ENCODE results near the gene ANO7. TPM values are rescaled to one million over a fixed set of nuclear protein-coding genes. Genes with fewer than 3 reads are reported as not detected.

ANO7 gene
- total and polyA plus RNA-seq, 2 donors (not counting 1 experiment from before 2014, with no cell fraction given): 0.64 to 1.8 TPM

GRCh38 chr2:241230435-241230834 is 42.0 kb downstream of the ANO7 start:
- ChIA-PET POLR2A (no interaction called here), CTCF (no interaction called here)
- Mint-ChIP-seq H3K27ac (no peak overlapping the region), H3K4me3 (no peak overlapping the region), H3K27me3 (no peaks in the 10 kb centered on the region), H3K4me1 (no peaks in the 10 kb centered on the region), H3K9me3 (ENCODE audit: insufficient read depth) (no peaks in the 10 kb centered on the region)
- intact Hi-C loops (cut with micrococcal nuclease): no loop called here
- no peak overlapping the region for H3K4me2 ChIP-seq (replicated peaks; ENCODE audit: low read depth, low read length, poor library complexity, severe bottlenecking)
- no peak overlapping the region for H3K4me3 ChIP-seq (ENCODE audit: control extremely low read depth in 1 of 5, extremely low read depth in 1 of 5, insufficient read depth in 1 of 5, low read depth in 2 of 5, low read length in 4 of 5)
- TF ChIP-seq, protein P1, sequence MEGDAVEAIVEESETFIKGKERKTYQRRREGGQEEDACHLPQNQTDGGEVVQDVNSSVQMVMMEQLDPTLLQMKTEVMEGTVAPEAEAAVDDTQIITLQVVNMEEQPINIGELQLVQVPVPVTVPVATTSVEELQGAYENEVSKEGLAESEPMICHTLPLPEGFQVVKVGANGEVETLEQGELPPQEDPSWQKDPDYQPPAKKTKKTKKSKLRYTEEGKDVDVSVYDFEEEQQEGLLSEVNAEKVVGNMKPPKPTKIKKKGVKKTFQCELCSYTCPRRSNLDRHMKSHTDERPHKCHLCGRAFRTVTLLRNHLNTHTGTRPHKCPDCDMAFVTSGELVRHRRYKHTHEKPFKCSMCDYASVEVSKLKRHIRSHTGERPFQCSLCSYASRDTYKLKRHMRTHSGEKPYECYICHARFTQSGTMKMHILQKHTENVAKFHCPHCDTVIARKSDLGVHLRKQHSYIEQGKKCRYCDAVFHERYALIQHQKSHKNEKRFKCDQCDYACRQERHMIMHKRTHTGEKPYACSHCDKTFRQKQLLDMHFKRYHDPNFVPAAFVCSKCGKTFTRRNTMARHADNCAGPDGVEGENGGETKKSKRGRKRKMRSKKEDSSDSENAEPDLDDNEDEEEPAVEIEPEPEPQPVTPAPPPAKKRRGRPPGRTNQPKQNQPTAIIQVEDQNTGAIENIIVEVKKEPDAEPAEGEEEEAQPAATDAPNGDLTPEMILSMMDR (IDR thresholded peaks at IDR 0.05): no peak
- no peak for TF ChIP-seq EZH2 (IDR thresholded peaks at IDR 0.05; ENCODE audit: borderline replicate concordance, insufficient read depth, low read depth, low read length, poor library complexity, severe bottlenecking)
- 95% methylated on average over 19 of the region's 19 CpGs for WGBS (ENCODE audit: insufficient coverage)
- no peak overlapping the region for H2AFZ ChIP-seq (ENCODE audit: insufficient read depth, low read depth, low read length, poor library complexity, severe bottlenecking)
- peaks cover 2 to 64% of the 10 kb centered on the region in 2 experiments for H3K36me3 ChIP-seq (replicated peaks in 1 of 2; ENCODE audit: control extremely low read depth in 1 of 2, control insufficient read depth in 1 of 2, extremely low read depth in 1 of 2, insufficient read depth in 2 of 2, low read length in 1 of 2)
- DNase-seq (no peak), ATAC-seq (ENCODE audit: low read depth) (no peak)
- H3K4me1 ChIP-seq (ENCODE audit: control insufficient read depth in 2 of 2, insufficient read depth in 2 of 2, low read length in 2 of 2): no peaks in the 10 kb centered on the region
- no peaks in the 10 kb centered on the region for H3K79me2 ChIP-seq (ENCODE audit: control insufficient read depth, insufficient read depth, low read length)
- H3K9me3 ChIP-seq (ENCODE audit: control extremely low read depth in 1 of 3, control insufficient read depth in 2 of 3, insufficient read depth in 1 of 3, low read length in 2 of 3): no peaks in the 10 kb centered on the region
- H3K27me3 ChIP-seq (replicated peaks in 1 of 4; ENCODE audit: control extremely low read depth in 1 of 4, control insufficient read depth in 3 of 4, insufficient read depth in 4 of 4, low read length in 3 of 4): no peaks in the 10 kb centered on the region
- H4K20me1 ChIP-seq (ENCODE audit: control insufficient read depth, insufficient read depth, low read length, poor library complexity, severe bottlenecking): no peaks in the 10 kb centered on the region
- no peak overlapping the region for H3K9ac ChIP-seq (ENCODE audit: low read length)
- H3K27ac ChIP-seq (ENCODE audit: low read length in 2 of 2): no peak overlapping the region

DNA sequence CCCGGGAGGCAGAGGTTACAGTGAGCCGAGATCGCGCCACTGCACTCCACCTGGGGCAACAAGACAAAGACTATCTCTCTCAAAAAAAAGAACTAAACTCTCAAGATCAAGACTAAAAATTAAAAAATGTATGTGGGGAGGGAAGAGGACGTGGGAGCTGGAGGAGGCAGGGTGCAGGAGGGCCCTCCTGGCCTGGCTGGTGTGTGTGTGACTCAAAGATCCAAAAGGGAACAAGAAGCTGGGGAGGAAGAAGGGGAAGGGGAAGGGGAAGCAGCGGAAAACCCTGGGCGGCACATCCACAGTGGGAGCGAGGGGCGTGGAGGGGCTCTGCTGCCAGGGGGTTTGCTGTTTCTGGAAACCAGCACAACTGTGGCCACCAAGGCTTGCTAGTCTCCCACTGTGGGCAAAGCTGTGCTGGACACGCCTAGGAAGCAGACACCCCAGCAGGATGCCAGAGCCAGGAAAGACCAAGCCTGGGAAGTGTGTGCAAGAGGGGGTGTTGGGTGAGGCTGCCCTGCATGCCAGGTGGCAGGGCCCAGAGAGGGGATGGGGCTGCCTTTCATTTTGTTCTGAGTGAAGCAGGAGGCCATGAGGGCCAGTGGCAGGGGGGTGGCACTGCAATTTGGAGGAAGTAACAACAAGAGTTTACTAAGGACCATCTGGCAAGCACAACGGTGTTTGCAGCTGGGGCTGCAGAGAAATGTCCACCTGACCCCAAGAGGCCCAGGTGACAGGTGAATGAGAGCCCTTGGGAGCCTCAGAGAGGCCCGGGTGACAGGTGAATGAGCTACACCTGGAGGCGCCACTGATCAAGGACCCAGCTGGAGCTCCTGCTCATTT is 44.5 kb downstream of the ANO7 start:
- intact Hi-C loops (cut with micrococcal nuclease): no loop called here
- ATAC-seq (ENCODE audit: low read depth) (no peak), DNase-seq (no peak)
- POLR2A ChIA-PET: no interaction called here
- Mint-ChIP-seq H3K4me3 (no peak overlapping the region), H3K4me1 (no peaks in the 10 kb centered on the region), H3K27ac (no peak overlapping the region), H3K9me3 (ENCODE audit: insufficient read depth) (no peaks in the 10 kb centered on the region), H3K27me3 (no peaks in the 10 kb centered on the region)
- Histone ChIP-seq H3K9me3 (ENCODE audit: control extremely low read depth in 1 of 3, control insufficient read depth in 2 of 3, insufficient read depth in 1 of 3, low read length in 2 of 3) (no peaks in the 10 kb centered on the region), H2AFZ (ENCODE audit: insufficient read depth, low read depth, low read length, poor library complexity, severe bottlenecking) (no peak overlapping the region), H3K9ac (ENCODE audit: low read length) (no peak overlapping the region), H4K20me1 (ENCODE audit: control insufficient read depth, insufficient read depth, low read length, poor library complexity, severe bottlenecking) (no peaks in the 10 kb centered on the region), H3K36me3 (replicated peaks in 1 of 2; ENCODE audit: control extremely low read depth in 1 of 2, control insufficient read depth in 1 of 2, extremely low read depth in 1 of 2, insufficient read depth in 2 of 2, low read length in 1 of 2) (peaks cover 0 to 85% of the 10 kb centered on the region in 2 experiments), H3K27me3 (replicated peaks in 1 of 4; ENCODE audit: control extremely low read depth in 1 of 4, control insufficient read depth in 3 of 4, insufficient read depth in 4 of 4, low read length in 3 of 4) (no peaks in the 10 kb centered on the region), H3K4me2 (replicated peaks; ENCODE audit: low read depth, low read length, poor library complexity, severe bottlenecking) (no peak overlapping the region), H3K79me2 (ENCODE audit: control insufficient read depth, insufficient read depth, low read length) (no peaks in the 10 kb centered on the region), H3K4me1 (ENCODE audit: control insufficient read depth in 2 of 2, insufficient read depth in 2 of 2, low read length in 2 of 2) (no peaks in the 10 kb centered on the region), H3K4me3 (ENCODE audit: control extremely low read depth in 1 of 5, extremely low read depth in 1 of 5, insufficient read depth in 1 of 5, low read depth in 2 of 5, low read length in 4 of 5) (no peak overlapping the region), H3K27ac (ENCODE audit: low read length in 2 of 2) (no peak overlapping the region)
- no peak for TF ChIP-seq EZH2 (IDR thresholded peaks at IDR 0.05; ENCODE audit: borderline replicate concordance, insufficient read depth, low read depth, low read length, poor library complexity, severe bottlenecking)
- 90% methylated on average over 10 of the region's 13 CpGs for WGBS (ENCODE audit: insufficient coverage)
- CTCF ChIA-PET: interaction anchor here (0.6 kb wide), 1 partner anchor 366 kb away, joined by 3 read pairs; no protein-coding TSS in a partner anchor

All from B cell (primary cell).